SK-N-SH treated with all-trans-retinoic acid at 6 μM for 48 hours (cell line): ENCODE measurements around the gene ADM5.

Experiments used
- BACH2 ChIP-seq: fragments of 250-450 bp; sonication (Bioruptor Pico); IDR thresholded peaks from 2 replicates; pipeline ENCODE4 v1.9.0; 2021; ENCODE audit warnings: mild to moderate bottlenecking, borderline replicate concordance
- CSDC2 ChIP-seq: fragments of 250-450 bp; sonication (Bioruptor Pico); IDR thresholded peaks from 2 replicates; pipeline ENCODE4 v1.5.0; 2020; ENCODE audit warnings: mild to moderate bottlenecking, moderate library complexity
- PPARA ChIP-seq: fragments of 250-450 bp; sonication (Bioruptor Pico); IDR thresholded peaks from 2 replicates; pipeline ENCODE4 v1.5.0; 2020; ENCODE audit warnings: mild to moderate bottlenecking, borderline replicate concordance
- RARB ChIP-seq: fragments of 250-450 bp; sonication (Bioruptor Pico); IDR thresholded peaks from 2 replicates; pipeline ENCODE4 v1.8.0; 2021; ENCODE audit warnings: mild to moderate bottlenecking, moderate library complexity
- TOX ChIP-seq: fragments of 250-450 bp; sonication (Bioruptor Pico); IDR thresholded peaks from 2 replicates; pipeline ENCODE4 v1.8.0; 2021; ENCODE audit warnings: mild to moderate bottlenecking, moderate library complexity, borderline replicate concordance
- ZFP3 ChIP-seq: fragments of 250-450 bp; sonication (Bioruptor Pico); IDR thresholded peaks from 2 replicates; pipeline ENCODE4 v1.5.0; 2020; ENCODE audit warnings: mild to moderate bottlenecking, moderate library complexity
- ZFP30 ChIP-seq: fragments of 450-650 bp; formaldehyde crosslinking; IDR thresholded peaks from 2 replicates; pipeline ENCODE4 v1.5.0; 2022; ENCODE audit warnings: mild to moderate bottlenecking, moderate library complexity
- ZNF565 ChIP-seq: fragments of 450-650 bp; formaldehyde crosslinking; conservative IDR thresholded peaks from 2 replicates; pipeline ENCODE4 v1.5.0; 2020; ENCODE audit warnings: low read depth, mild to moderate bottlenecking, moderate library complexity
- ZNF70 ChIP-seq: fragments of 450-650 bp; formaldehyde crosslinking; IDR thresholded peaks from 2 replicates; pipeline ENCODE4 v1.5.0; 2020; ENCODE audit warnings: mild to moderate bottlenecking, moderate library complexity
- TF ChIP-seq, protein P1 (sequence below): fragments of 250-450 bp; sonication (Bioruptor Pico); IDR thresholded peaks from 2 replicates; pipeline ENCODE4 v1.5.1; 2020; ENCODE audit warnings: low read depth, mild to moderate bottlenecking, moderate library complexity
- TF ChIP-seq, protein P2 (sequence below): fragments of 250-450 bp; sonication (Bioruptor Pico); IDR thresholded peaks from 2 replicates; pipeline ENCODE4 v1.5.0; 2020; ENCODE audit warnings: mild to moderate bottlenecking, moderate library complexity

DNA sequence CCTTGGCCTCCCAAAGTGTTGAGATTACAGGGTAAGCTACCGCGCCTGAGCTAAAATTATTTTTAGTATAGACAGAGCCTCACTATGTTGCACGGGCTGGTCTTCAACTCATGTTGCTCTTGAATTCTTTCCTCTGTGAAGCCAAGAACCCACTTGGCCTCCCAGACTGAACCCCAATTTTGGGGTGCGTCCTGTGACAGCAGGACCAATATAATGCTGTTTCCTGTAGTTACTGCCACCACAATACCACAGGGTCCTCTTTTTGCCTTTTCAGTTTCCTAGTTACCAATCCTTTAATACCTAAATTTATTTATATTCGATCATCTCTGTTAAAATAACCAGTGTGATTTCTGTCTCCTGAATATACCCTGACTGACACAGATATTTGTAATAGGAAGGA lies 40.8 kb downstream of the ADM5 start:
- no peak for TF ChIP-seq ZFP30
- TF ChIP-seq ZNF565 (CRISPR knock-in tag): no peak
- TF ChIP-seq TOX: no peak
- TF ChIP-seq, protein P1, sequence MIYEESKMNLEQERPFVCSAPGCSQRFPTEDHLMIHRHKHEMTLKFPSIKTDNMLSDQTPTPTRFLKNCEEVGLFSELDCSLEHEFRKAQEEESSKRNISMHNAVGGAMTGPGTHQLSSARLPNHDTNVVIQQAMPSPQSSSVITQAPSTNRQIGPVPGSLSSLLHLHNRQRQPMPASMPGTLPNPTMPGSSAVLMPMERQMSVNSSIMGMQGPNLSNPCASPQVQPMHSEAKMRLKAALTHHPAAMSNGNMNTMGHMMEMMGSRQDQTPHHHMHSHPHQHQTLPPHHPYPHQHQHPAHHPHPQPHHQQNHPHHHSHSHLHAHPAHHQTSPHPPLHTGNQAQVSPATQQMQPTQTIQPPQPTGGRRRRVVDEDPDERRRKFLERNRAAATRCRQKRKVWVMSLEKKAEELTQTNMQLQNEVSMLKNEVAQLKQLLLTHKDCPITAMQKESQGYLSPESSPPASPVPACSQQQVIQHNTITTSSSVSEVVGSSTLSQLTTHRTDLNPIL (CRISPR knock-in tag): no peak
- TF ChIP-seq ZFP3 (CRISPR knock-in tag): no peak
- no peak for TF ChIP-seq CSDC2 (CRISPR knock-in tag)
- no peak for TF ChIP-seq RARB (CRISPR knock-in tag)
- no peak for TF ChIP-seq ZNF70 (CRISPR knock-in tag)
- no peak for TF ChIP-seq PPARA (CRISPR knock-in tag)
- no peak for TF ChIP-seq BACH2
- TF ChIP-seq, protein P2, sequence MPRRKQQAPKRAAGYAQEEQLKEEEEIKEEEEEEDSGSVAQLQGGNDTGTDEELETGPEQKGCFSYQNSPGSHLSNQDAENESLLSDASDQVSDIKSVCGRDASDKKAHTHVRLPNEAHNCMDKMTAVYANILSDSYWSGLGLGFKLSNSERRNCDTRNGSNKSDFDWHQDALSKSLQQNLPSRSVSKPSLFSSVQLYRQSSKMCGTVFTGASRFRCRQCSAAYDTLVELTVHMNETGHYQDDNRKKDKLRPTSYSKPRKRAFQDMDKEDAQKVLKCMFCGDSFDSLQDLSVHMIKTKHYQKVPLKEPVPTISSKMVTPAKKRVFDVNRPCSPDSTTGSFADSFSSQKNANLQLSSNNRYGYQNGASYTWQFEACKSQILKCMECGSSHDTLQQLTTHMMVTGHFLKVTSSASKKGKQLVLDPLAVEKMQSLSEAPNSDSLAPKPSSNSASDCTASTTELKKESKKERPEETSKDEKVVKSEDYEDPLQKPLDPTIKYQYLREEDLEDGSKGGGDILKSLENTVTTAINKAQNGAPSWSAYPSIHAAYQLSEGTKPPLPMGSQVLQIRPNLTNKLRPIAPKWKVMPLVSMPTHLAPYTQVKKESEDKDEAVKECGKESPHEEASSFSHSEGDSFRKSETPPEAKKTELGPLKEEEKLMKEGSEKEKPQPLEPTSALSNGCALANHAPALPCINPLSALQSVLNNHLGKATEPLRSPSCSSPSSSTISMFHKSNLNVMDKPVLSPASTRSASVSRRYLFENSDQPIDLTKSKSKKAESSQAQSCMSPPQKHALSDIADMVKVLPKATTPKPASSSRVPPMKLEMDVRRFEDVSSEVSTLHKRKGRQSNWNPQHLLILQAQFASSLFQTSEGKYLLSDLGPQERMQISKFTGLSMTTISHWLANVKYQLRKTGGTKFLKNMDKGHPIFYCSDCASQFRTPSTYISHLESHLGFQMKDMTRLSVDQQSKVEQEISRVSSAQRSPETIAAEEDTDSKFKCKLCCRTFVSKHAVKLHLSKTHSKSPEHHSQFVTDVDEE: no peak
